Measurements from ENCODE around the gene LRCH1. TPM values are rescaled to one million over a fixed set of nuclear protein-coding genes. Genes with fewer than 3 reads are reported as not detected.

The LRCH1 gene
- total RNA-seq, 2 experiments from 2014 or later: 15.5 to 17.1 TPM

GRCh38 chr13:46745062-46745461 is 192.1 kb downstream of the LRCH1 start:
- TF ChIP-seq CTCF (IDR thresholded peaks at IDR 0.05): no peak
- DNase-seq (no peak), ATAC-seq (no peak)
- no peak overlapping the region for H3K4me3 Mint-ChIP-seq
- intact Hi-C loops (cut with micrococcal nuclease): no loop called here
- H3K27me3 Mint-ChIP-seq: no peaks in the 10 kb centered on the region
- POLR2A ChIA-PET: no interaction called here
- no peak overlapping the region for H3K27ac Mint-ChIP-seq
- no peaks in the 10 kb centered on the region for H3K9me3 Mint-ChIP-seq
- H3K36me3 Mint-ChIP-seq (ENCODE audit: low read depth): peaks cover 27% of the 10 kb centered on the region
- peaks cover 5% of the 10 kb centered on the region for H3K4me1 Mint-ChIP-seq (ENCODE audit: low read depth)
- CTCF ChIA-PET: interaction anchor here (1.4 kb wide), 1 partner anchor 193 kb away, joined by 4 read pairs; no protein-coding TSS in a partner anchor

- no peak for ATAC-seq
- Mint-ChIP-seq H3K27me3 (no peaks in the 10 kb centered on the region), H3K36me3 (ENCODE audit: low read depth) (peaks cover 34% of the 10 kb centered on the region), H3K9me3 (no peaks in the 10 kb centered on the region), H3K4me3 (no peak overlapping the region), H3K27ac (no peak overlapping the region), H3K4me1 (ENCODE audit: low read depth) (peaks cover 11% of the 10 kb centered on the region)
- intact Hi-C loops (cut with micrococcal nuclease): no loop called here
- ChIA-PET CTCF (interaction anchor here (1.4 kb wide), 1 partner anchor 194 kb away, joined by 4 read pairs; no protein-coding TSS in a partner anchor), POLR2A (no interaction called here)
- TF ChIP-seq CTCF (IDR thresholded peaks at IDR 0.05): no peak
- no peak for DNase-seq
Observed at GRCh38 chr13:46745706-46746105, 192.7 kb downstream of the LRCH1 start.

- no peak for TF ChIP-seq CTCF (IDR thresholded peaks at IDR 0.05)
- ATAC-seq: no peak
- DNase-seq: no peak
- Mint-ChIP-seq H3K36me3 (ENCODE audit: low read depth) (peaks cover 25% of the 10 kb centered on the region), H3K27me3 (no peaks in the 10 kb centered on the region), H3K9me3 (no peaks in the 10 kb centered on the region), H3K4me3 (no peak overlapping the region), H3K4me1 (ENCODE audit: low read depth) (peaks cover 25% of the 10 kb centered on the region), H3K27ac (no peak overlapping the region)
- intact Hi-C loops (cut with micrococcal nuclease): no loop called here
- ChIA-PET CTCF (interaction anchor here (1.1 to 1.4 kb wide), 2 partner anchors 15 to 19 kb away, joined by 3 read pairs; no protein-coding TSS in a partner anchor), POLR2A (interaction anchor here (0.6 kb wide), 1 partner anchor 54 kb away, joined by 3 read pairs; no protein-coding TSS in a partner anchor)
Observed at GRCh38 chr13:46747031-46747820, 194.3 kb downstream of the LRCH1 start.

- no peak overlapping the region for H3K4me3 Mint-ChIP-seq
- intact Hi-C loops (cut with micrococcal nuclease): no loop called here
- ATAC-seq: no peak
- ChIA-PET CTCF (interaction anchor here (1.1 to 1.4 kb wide), 2 partner anchors 14 to 20 kb away, joined by 3 read pairs; no protein-coding TSS in a partner anchor), POLR2A (interaction anchor here (0.6 kb wide), 1 partner anchor 55 kb away, joined by 3 read pairs; no protein-coding TSS in a partner anchor)
- H3K9me3 Mint-ChIP-seq: no peaks in the 10 kb centered on the region
- H3K36me3 Mint-ChIP-seq (ENCODE audit: low read depth): peaks cover 28% of the 10 kb centered on the region
- H3K27me3 Mint-ChIP-seq: no peaks in the 10 kb centered on the region
- no peak overlapping the region for H3K27ac Mint-ChIP-seq
- no peak for DNase-seq
- TF ChIP-seq CTCF (IDR thresholded peaks at IDR 0.05): no peak
- H3K4me1 Mint-ChIP-seq (ENCODE audit: low read depth): peaks cover 31% of the 10 kb centered on the region
Observed at GRCh38 chr13:46748300-46748699, 195.3 kb downstream of the LRCH1 start.

GRCh38 chr13:46749951-46750350 is 197.0 kb downstream of the LRCH1 start:
- intact Hi-C loops (cut with micrococcal nuclease): no loop called here
- CTCF ChIA-PET: interaction anchor here (0.8 to 1.6 kb wide), 3 partner anchors 12 to 145 kb away, joined by 3 read pairs; no protein-coding TSS in a partner anchor
- Mint-ChIP-seq H3K4me3 (no peak overlapping the region), H3K27me3 (no peaks in the 10 kb centered on the region), H3K27ac (no peak overlapping the region), H3K36me3 (ENCODE audit: low read depth) (peaks cover 24% of the 10 kb centered on the region), H3K4me1 (ENCODE audit: low read depth) (peaks cover 31% of the 10 kb centered on the region), H3K9me3 (no peaks in the 10 kb centered on the region)
- POLR2A ChIA-PET: interaction anchor here (0.6 kb wide), 1 partner anchor 207 kb away, joined by 3 read pairs; no protein-coding TSS in a partner anchor
- no peak for TF ChIP-seq CTCF (IDR thresholded peaks at IDR 0.05)
- no peak for ATAC-seq
- no peak for DNase-seq

Measured in activated CD8-positive, alpha-beta T cell treated with anti-CD3 and anti-CD28 coated beads for 36 hours (primary cell).